Gastrocnemius medialis (tissue), 4 donors: ENCODE measurements around the gene IL6ST. TPM values are rescaled to one million over a fixed set of nuclear protein-coding genes. Genes with fewer than 3 reads are reported as not detected.

ENCODE experiments used
- ATAC-seq, 2 donors: fragments of 150-250 bp; one replicate each; pipeline ENCODE4 v1.9.1; 2016
- DNase-seq, 2 donors: peaks; one replicate each; pipeline ENCODE4 v3.0.0-alpha.2; 2019
- H3K27ac ChIP-seq, 4 donors: fragments of 200-600 bp; sonication (generic); 1 replicate in 1 of 4; 2 replicates in 3 of 4; pipeline ENCODE4 v1.5.1; 2016 to 2018; ENCODE audit warnings: mild to moderate bottlenecking in 2 of 4, moderate library complexity in 1 of 4
- H3K27me3 ChIP-seq, 3 donors: fragments of 200-600 bp; sonication (generic) in 2 of 3; 1 replicate in 1 of 3; 2 replicates in 2 of 3; pipeline versions ENCODE4 v1.5.1 to v1.6.0; 2016 to 2019; ENCODE audit warnings: mild to moderate bottlenecking in 1 of 3, moderate library complexity in 1 of 3
- H3K36me3 ChIP-seq, 2 donors: fragments of 200-600 bp; sonication (generic) in 1 of 2; one replicate each; pipeline ENCODE4 v1.5.1; 2017 to 2018
- H3K4me1 ChIP-seq, 2 donors: fragments of 200-600 bp; sonication (generic) in 1 of 2; one replicate each; pipeline ENCODE4 v1.5.1; 2016 to 2017; ENCODE audit warnings: mild to moderate bottlenecking in 2 of 2
- H3K4me3 ChIP-seq, 4 donors: fragments of 200-600 bp; sonication (generic) in 3 of 4; 1 replicate in 1 of 4; 2 replicates in 3 of 4; pipeline ENCODE4 v1.5.1; 2016 to 2019; ENCODE audit warnings: mild to moderate bottlenecking in 2 of 4
- H3K9me3 ChIP-seq, 3 donors: fragments of 200-600 bp; sonication (generic) in 2 of 3; 1 replicate in 1 of 3; 2 replicates in 2 of 3; pipeline ENCODE4 v1.5.1; 2016 to 2019
- CTCF ChIP-seq, 5 experiments: fragments of 450-650 bp in 3 of 5; fragments of 200-600 bp in 2 of 5; sonication (generic) in 2 of 5; IDR thresholded peaks in 4 of 5; conservative IDR thresholded peaks in 1 of 5; 1 replicate in 4 of 5; 2 replicates in 1 of 5; pipeline ENCODE4 v1.5.1; 2016 to 2019; ENCODE audit warnings: antibody characterized with exemption in 5 of 5, mild to moderate bottlenecking in 3 of 5, moderate library complexity in 3 of 5
- POLR2A ChIP-seq, 2 donors: fragments of 450-650 bp; IDR thresholded peaks; one replicate each; pipeline ENCODE4 v1.6.1; 2017; ENCODE audit warnings: antibody characterized with exemption in 2 of 2, mild to moderate bottlenecking in 2 of 2, moderate library complexity in 2 of 2
- in situ Hi-C, 4 donors: fragments of 200-750 bp; cut with MboI; loops; one replicate each; pipeline versions ENCODE4 v1.15.0 to v1.8.0; 2017; ENCODE audit warnings: low sequenced_read_pairs in 4 of 4
- intact Hi-C: fragments of 100-400 bp; cut with DNase I; formaldehyde crosslinking; loops from one replicate; pipeline ENCODE4 v1.15.1; 2023; ENCODE audit warnings: low total_unique reads
- total RNA-seq, 4 donors: library from RNA; depleted of rRNA; stranded (reverse); fragments of >200 nt; gene quantifications; one replicate each; pipeline versions ENCODE4 v1.1.0 to v1.2.3, GENCODE V29; 2016

Gene IL6ST
- total RNA-seq, 4 donors from 2014 or later = 128 to 228 (median 167) TPM

GRCh38 chr5:55899344-55899743 lies 95.4 kb downstream of the IL6ST start:
- no peak overlapping the region for H3K27ac ChIP-seq
- ATAC-seq = no peak
- H3K4me3 ChIP-seq = no peak overlapping the region
- DNase-seq = no peak
- no peaks in the 10 kb centered on the region for H3K36me3 ChIP-seq
- H3K9me3 ChIP-seq = no peaks in the 10 kb centered on the region
- intact Hi-C loops (no loop called here), in situ Hi-C loops (no loop called here)
- H3K4me1 ChIP-seq = peaks cover 9 to 14% of the 10 kb centered on the region in 2 donors
- no peaks in the 10 kb centered on the region for H3K27me3 ChIP-seq
- TF ChIP-seq CTCF (IDR thresholded peaks at IDR 0.05 in 4 of 5, conservative IDR thresholded peaks at IDR 0.05 in 1 of 5) (no peak), POLR2A (IDR thresholded peaks at IDR 0.05) (no peak)

GRCh38 chr5:55897905-55898304 lies 96.9 kb downstream of the IL6ST start:
- Histone ChIP-seq H3K27ac (no peak overlapping the region), H3K4me1 (peaks cover 9 to 14% of the 10 kb centered on the region in 2 donors), H3K9me3 (no peaks in the 10 kb centered on the region), H3K27me3 (no peaks in the 10 kb centered on the region), H3K4me3 (peak overlapping the region in 1 of 4 donors; percentile 39), H3K36me3 (no peaks in the 10 kb centered on the region)
- peak; percentile 39 to 46 for ATAC-seq
- intact Hi-C loops = no loop called here
- in situ Hi-C loops = no loop called here
- DNase-seq = peak in 1 of 2 donors; percentile 47
- no peak for TF ChIP-seq POLR2A (IDR thresholded peaks at IDR 0.05)
- no peak for TF ChIP-seq CTCF (IDR thresholded peaks at IDR 0.05 in 4 of 5, conservative IDR thresholded peaks at IDR 0.05 in 1 of 5)

GRCh38 chr5:55897206-55897894 lies 97.4 kb downstream of the IL6ST start:
- Histone ChIP-seq H3K36me3 (no peaks in the 10 kb centered on the region), H3K4me1 (peaks cover 9 to 14% of the 10 kb centered on the region in 2 donors), H3K27ac (no peak overlapping the region), H3K4me3 (peak overlapping the region in 1 of 4 donors; percentile 39), H3K27me3 (no peaks in the 10 kb centered on the region), H3K9me3 (no peaks in the 10 kb centered on the region)
- ATAC-seq (no peak), DNase-seq (no peak)
- no peak for TF ChIP-seq CTCF (IDR thresholded peaks at IDR 0.05 in 4 of 5, conservative IDR thresholded peaks at IDR 0.05 in 1 of 5)
- TF ChIP-seq POLR2A (IDR thresholded peaks at IDR 0.05) = no peak
- intact Hi-C loops = no loop called here
- in situ Hi-C loops = no loop called here

GRCh38 chr5:55896663-55897062 lies 98.1 kb downstream of the IL6ST start:
- intact Hi-C loops (no loop called here), in situ Hi-C loops (no loop called here)
- no peak for TF ChIP-seq CTCF (IDR thresholded peaks at IDR 0.05 in 4 of 5, conservative IDR thresholded peaks at IDR 0.05 in 1 of 5)
- no peak for TF ChIP-seq POLR2A (IDR thresholded peaks at IDR 0.05)
- Histone ChIP-seq H3K36me3 (no peaks in the 10 kb centered on the region), H3K9me3 (no peaks in the 10 kb centered on the region), H3K4me1 (peaks cover 9 to 14% of the 10 kb centered on the region in 2 donors), H3K4me3 (no peak overlapping the region), H3K27ac (no peak overlapping the region), H3K27me3 (no peaks in the 10 kb centered on the region)
- ATAC-seq (no peak), DNase-seq (no peak)

- TF ChIP-seq POLR2A (IDR thresholded peaks at IDR 0.05) = no peak
- no peak for TF ChIP-seq CTCF (IDR thresholded peaks at IDR 0.05 in 4 of 5, conservative IDR thresholded peaks at IDR 0.05 in 1 of 5)
- in situ Hi-C loops (no loop called here), intact Hi-C loops (no loop called here)
- H3K27ac ChIP-seq = no peak overlapping the region
- H3K36me3 ChIP-seq = no peaks in the 10 kb centered on the region
- no peak overlapping the region for H3K4me3 ChIP-seq
- no peak for ATAC-seq
- no peaks in the 10 kb centered on the region for H3K9me3 ChIP-seq
- no peaks in the 10 kb centered on the region for H3K27me3 ChIP-seq
- H3K4me1 ChIP-seq = peaks cover 9 to 13% of the 10 kb centered on the region in 2 donors
- DNase-seq = no peak
Observed at GRCh38 chr5:55896238-55896637, 98.5 kb downstream of the IL6ST start.
